HEK293 (cell line): ENCODE data around the gene CLCN1.

ENCODE experiments used
- CTCF ChIA-PET: fragments of 350-600 bp; formaldehyde crosslinking; extraction: SDS; loops from one replicate; lab custom pipeline; 2021; ENCODE audit warnings: antibody characterized with exemption; lab: Yijun Ruan, JAX
- POLR2A ChIA-PET: fragments of 300-600 bp; formaldehyde crosslinking; extraction: SDS; loops from one replicate; lab custom pipeline; 2020; ENCODE audit warnings: antibody characterized with exemption, inconsistent platforms; lab: Yijun Ruan, JAX
- H3K27ac ChIP-seq: fragments of 200-500 bp; sonication (Bioruptor generic); 2 replicates; pipeline ENCODE4 v1.5.1; 2014; ENCODE audit warnings: low read depth, low read length, control low read depth, inconsistent platforms; ENCODE audit errors: extremely low read depth
- H3K36me3 ChIP-seq, 2 experiments: fragments of 200-500 bp in 1 of 2; sonication (Bioruptor generic) in 1 of 2; 1 replicate in 1 of 2; 2 replicates in 1 of 2; pipeline ENCODE4 v1.5.1; 2014 to 2017; ENCODE audit warnings: inconsistent platforms in 2 of 2, low read length in 2 of 2; ENCODE audit not compliant: control insufficient read depth in 2 of 2, insufficient read depth in 1 of 2
- H3K4me1 ChIP-seq: fragments of 200-500 bp; sonication (Bioruptor generic); 2 replicates; pipeline ENCODE4 v1.5.1; 2014; ENCODE audit warnings: mild to moderate bottlenecking, low read length, inconsistent platforms; ENCODE audit not compliant: control insufficient read depth, insufficient read depth
- H3K4me3 ChIP-seq: 2 replicates; pipeline ENCODE4 v1.5.1; 2011; ENCODE audit warnings: low read depth, mild to moderate bottlenecking, control low read depth, low read length, moderate library complexity
- H3K9me3 ChIP-seq: fragments of 200-500 bp; sonication (Bioruptor generic); 2 replicates; pipeline ENCODE4 v1.5.1; 2014; ENCODE audit warnings: low read depth, low read length, inconsistent platforms; ENCODE audit not compliant: control insufficient read depth, insufficient read depth
- BCL11A ChIP-seq: fragments of 450-650 bp; formaldehyde crosslinking; IDR thresholded peaks from 2 replicates; pipeline ENCODE4 v1.5.1; 2016; ENCODE audit warnings: low read depth, missing biosample characterization, missing genetic modification characterization
- GLI2 ChIP-seq: fragments of 450-650 bp; formaldehyde crosslinking; IDR thresholded peaks from 2 replicates; pipeline ENCODE4; 2017; ENCODE audit warnings: missing biosample characterization, missing genetic modification characterization, low read depth, borderline replicate concordance
- KLF16 ChIP-seq: fragments of 450-650 bp; formaldehyde crosslinking; IDR thresholded peaks from 2 replicates; pipeline ENCODE4 v1.5.1; 2017; ENCODE audit warnings: missing biosample characterization, missing genetic modification characterization
- OSR2 ChIP-seq: fragments of 450-650 bp; formaldehyde crosslinking; IDR thresholded peaks from 2 replicates; pipeline ENCODE4 v1.5.1; 2016; ENCODE audit warnings: missing biosample characterization, missing genetic modification characterization
- PBX3 ChIP-seq: sonication (generic); formaldehyde crosslinking; IDR thresholded peaks from 2 replicates; pipeline ENCODE4 v1.8.1; 2022; ENCODE audit warnings: mild to moderate bottlenecking, moderate library complexity, missing genetic modification reagents
- SALL2 ChIP-seq: fragments of 450-650 bp; formaldehyde crosslinking; IDR thresholded peaks from 2 replicates; pipeline ENCODE4 v1.5.0; 2017; ENCODE audit warnings: missing biosample characterization, mild to moderate bottlenecking, missing genetic modification characterization, borderline replicate concordance
- SP7 ChIP-seq: fragments of 450-650 bp; formaldehyde crosslinking; IDR thresholded peaks from 2 replicates; pipeline ENCODE4 v1.5.1; 2016; ENCODE audit warnings: missing biosample characterization, missing genetic modification characterization
- YY2 ChIP-seq: fragments of 450-650 bp; formaldehyde crosslinking; IDR thresholded peaks from 2 replicates; pipeline ENCODE4 v1.5.1; 2016; ENCODE audit warnings: missing biosample characterization, missing genetic modification characterization
- ZBTB17 ChIP-seq: fragments of 450-650 bp; formaldehyde crosslinking; IDR thresholded peaks from 2 replicates; pipeline ENCODE4 v1.5.1; 2016; ENCODE audit warnings: missing biosample characterization, missing genetic modification characterization
- ZNF10 ChIP-seq: fragments of 450-650 bp; formaldehyde crosslinking; IDR thresholded peaks from 2 replicates; pipeline ENCODE4 v1.5.1; 2017; ENCODE audit warnings: missing biosample characterization, missing genetic modification characterization
- ZNF133 ChIP-seq: fragments of 450-650 bp; formaldehyde crosslinking; IDR thresholded peaks from 2 replicates; pipeline ENCODE4 v1.5.1; 2016; ENCODE audit warnings: missing biosample characterization, missing genetic modification characterization
- ZNF157 ChIP-seq: fragments of 450-650 bp; formaldehyde crosslinking; IDR thresholded peaks from 2 replicates; pipeline ENCODE4 v1.5.1; 2016; ENCODE audit warnings: missing biosample characterization, missing genetic modification characterization
- ZNF266 ChIP-seq: fragments of 450-650 bp; formaldehyde crosslinking; IDR thresholded peaks from 2 replicates; pipeline ENCODE4 v1.5.1; 2016; ENCODE audit warnings: missing biosample characterization, missing genetic modification characterization, low read depth
- ZNF335 ChIP-seq: fragments of 450-650 bp; formaldehyde crosslinking; conservative IDR thresholded peaks from 2 replicates; pipeline ENCODE4 v1.5.1; 2016; ENCODE audit warnings: missing biosample characterization, missing genetic modification characterization
- ZNF341 ChIP-seq: fragments of 450-650 bp; formaldehyde crosslinking; IDR thresholded peaks from 2 replicates; pipeline ENCODE4; 2016; ENCODE audit warnings: low read depth, missing biosample characterization, missing genetic modification characterization
- ZNF366 ChIP-seq: fragments of 450-650 bp; formaldehyde crosslinking; conservative IDR thresholded peaks from 2 replicates; pipeline ENCODE4 v1.5.1; 2016; ENCODE audit warnings: missing biosample characterization, missing genetic modification characterization
- ZNF433 ChIP-seq: fragments of 450-650 bp; formaldehyde crosslinking; IDR thresholded peaks from 2 replicates; pipeline ENCODE4 v1.5.1; 2016; ENCODE audit warnings: missing biosample characterization, missing genetic modification characterization, low read depth
- ZNF530 ChIP-seq: fragments of 450-650 bp; formaldehyde crosslinking; IDR thresholded peaks from 2 replicates; pipeline ENCODE4 v1.5.1; 2016; ENCODE audit warnings: low read depth, missing biosample characterization, missing genetic modification characterization
- ZSCAN23 ChIP-seq: fragments of 450-650 bp; formaldehyde crosslinking; IDR thresholded peaks from 2 replicates; pipeline ENCODE4 v1.5.1; 2016; ENCODE audit warnings: missing biosample characterization, missing genetic modification characterization
- TF ChIP-seq, protein P1 (sequence below): fragments of 450-650 bp; formaldehyde crosslinking; optimal IDR thresholded peaks from 2 replicates; pipeline ENCODE3; 2016; ENCODE audit warnings: missing biosample characterization, mild to moderate bottlenecking, missing genetic modification characterization
- TF ChIP-seq, protein P2 (sequence below): fragments of 450-650 bp; formaldehyde crosslinking; IDR thresholded peaks from 2 replicates; pipeline ENCODE4 v1.5.1; 2017; ENCODE audit warnings: missing biosample characterization, missing genetic modification characterization
- TF ChIP-seq, protein P3 (sequence below): fragments of 450-650 bp; IDR thresholded peaks from 2 replicates; pipeline ENCODE4 v1.5.1; 2018; ENCODE audit warnings: missing biosample characterization, missing genetic modification characterization

The CLCN1 gene

DNA sequence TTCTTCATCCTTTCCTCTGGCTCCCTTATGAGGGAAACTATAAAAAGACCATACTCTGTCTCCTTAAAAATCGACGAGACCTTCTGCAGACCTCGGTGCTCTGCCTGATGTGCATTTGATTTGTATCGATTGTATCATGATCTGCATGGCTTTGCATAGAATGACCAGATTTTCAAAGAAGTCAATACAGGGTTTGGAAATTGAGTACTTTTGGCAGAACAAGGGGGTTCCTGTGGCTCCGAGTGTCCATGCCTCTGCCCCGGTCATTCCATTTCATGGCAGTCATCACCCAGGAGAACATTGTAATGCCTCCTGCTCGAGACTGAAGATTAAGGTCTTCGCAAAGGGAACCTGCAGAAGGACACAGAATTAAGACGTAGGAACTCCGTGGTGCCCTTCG, 27.1 kb upstream of the CLCN1 start:
- peak overlapping the region; percentile 92 for H3K4me3 ChIP-seq
- no peaks in the 10 kb centered on the region for H3K9me3 ChIP-seq
- ChIA-PET CTCF (no interaction called here), POLR2A (interaction anchor here (1.0 to 1.2 kb wide), 7 partner anchors 9 to 99 kb away, joined by 3 to 17 read pairs (median 4); partner anchors contain the start of genes GSTK1 and ZYX)
- peak overlapping the region; percentile 72 for H3K27ac ChIP-seq
- TF ChIP-seq ZNF530 (tag by site-specific recombination) (no peak), PBX3 (CRISPR knock-in tag) (no peak), ZSCAN23 (tag by site-specific recombination) (no peak), ZNF335 (peak; percentile 67; the same call in 1 of the 2 replicates), ZNF266 (tag by site-specific recombination) (no peak), SALL2 (tag by site-specific recombination) (no peak), KLF16 (tag by site-specific recombination) (no peak), SP7 (tag by site-specific recombination) (no peak), OSR2 (no peak), ZNF157 (tag by site-specific recombination) (no peak), ZNF133 (tag by site-specific recombination) (no peak), YY2 (tag by site-specific recombination) (no peak), ZBTB17 (tag by site-specific recombination) (peak; percentile 96), ZNF10 (tag by site-specific recombination) (no peak)
- TF ChIP-seq, protein P1, sequence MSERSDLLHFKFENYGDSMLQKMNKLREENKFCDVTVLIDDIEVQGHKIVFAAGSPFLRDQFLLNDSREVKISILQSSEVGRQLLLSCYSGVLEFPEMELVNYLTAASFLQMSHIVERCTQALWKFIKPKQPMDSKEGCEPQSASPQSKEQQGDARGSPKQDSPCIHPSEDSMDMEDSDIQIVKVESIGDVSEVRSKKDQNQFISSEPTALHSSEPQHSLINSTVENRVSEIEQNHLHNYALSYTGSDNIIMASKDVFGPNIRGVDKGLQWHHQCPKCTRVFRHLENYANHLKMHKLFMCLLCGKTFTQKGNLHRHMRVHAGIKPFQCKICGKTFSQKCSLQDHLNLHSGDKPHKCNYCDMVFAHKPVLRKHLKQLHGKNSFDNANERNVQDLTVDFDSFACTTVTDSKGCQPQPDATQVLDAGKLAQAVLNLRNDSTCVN (tag by site-specific recombination): no peak
- no peaks in the 10 kb centered on the region for H3K4me1 ChIP-seq
- H3K36me3 ChIP-seq: peaks cover 7 to 38% of the 10 kb centered on the region in 2 experiments; a peak in 2 of 3 replicates

DNA sequence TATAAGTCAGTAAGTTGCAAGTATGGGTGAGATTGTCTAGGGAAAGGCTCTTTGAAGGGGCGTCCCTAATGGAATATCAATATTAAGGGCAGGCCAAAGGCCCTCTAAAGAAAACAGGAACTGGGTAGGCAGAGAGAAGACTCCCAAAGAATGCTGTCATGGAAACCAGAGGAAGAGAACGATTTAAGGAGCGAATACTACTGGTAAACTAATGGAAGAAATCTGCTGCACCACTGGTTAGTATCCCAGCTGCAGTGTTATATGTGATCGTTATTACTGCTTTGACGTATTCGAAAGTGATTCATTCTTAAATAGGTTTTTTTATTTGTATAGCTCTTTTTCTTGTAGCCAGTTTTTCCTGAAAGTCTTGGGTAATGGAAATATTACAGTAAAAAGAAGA, 26.5 kb upstream of the CLCN1 start:
- POLR2A ChIA-PET: interaction anchor here (0.6 to 1.0 kb wide), 3 partner anchors 26 to 108 kb away, joined by 3 to 11 read pairs (median 4); partner anchors contain the start of gene GSTK1

More for the DNA sequence above, 26.5 kb upstream of the CLCN1 start:
- no peaks in the 10 kb centered on the region for H3K4me1 ChIP-seq
- CTCF ChIA-PET: interaction anchor here (0.6 to 3.3 kb wide), 4 partner anchors 10 to 839 kb away, joined by 3 to 13 read pairs (median 7); no protein-coding TSS in a partner anchor
- peaks cover 7 to 44% of the 10 kb centered on the region in 2 experiments for H3K36me3 ChIP-seq
- TF ChIP-seq, protein P2, sequence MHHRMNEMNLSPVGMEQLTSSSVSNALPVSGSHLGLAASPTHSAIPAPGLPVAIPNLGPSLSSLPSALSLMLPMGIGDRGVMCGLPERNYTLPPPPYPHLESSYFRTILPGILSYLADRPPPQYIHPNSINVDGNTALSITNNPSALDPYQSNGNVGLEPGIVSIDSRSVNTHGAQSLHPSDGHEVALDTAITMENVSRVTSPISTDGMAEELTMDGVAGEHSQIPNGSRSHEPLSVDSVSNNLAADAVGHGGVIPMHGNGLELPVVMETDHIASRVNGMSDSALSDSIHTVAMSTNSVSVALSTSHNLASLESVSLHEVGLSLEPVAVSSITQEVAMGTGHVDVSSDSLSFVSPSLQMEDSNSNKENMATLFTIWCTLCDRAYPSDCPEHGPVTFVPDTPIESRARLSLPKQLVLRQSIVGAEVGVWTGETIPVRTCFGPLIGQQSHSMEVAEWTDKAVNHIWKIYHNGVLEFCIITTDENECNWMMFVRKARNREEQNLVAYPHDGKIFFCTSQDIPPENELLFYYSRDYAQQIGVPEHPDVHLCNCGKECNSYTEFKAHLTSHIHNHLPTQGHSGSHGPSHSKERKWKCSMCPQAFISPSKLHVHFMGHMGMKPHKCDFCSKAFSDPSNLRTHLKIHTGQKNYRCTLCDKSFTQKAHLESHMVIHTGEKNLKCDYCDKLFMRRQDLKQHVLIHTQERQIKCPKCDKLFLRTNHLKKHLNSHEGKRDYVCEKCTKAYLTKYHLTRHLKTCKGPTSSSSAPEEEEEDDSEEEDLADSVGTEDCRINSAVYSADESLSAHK (tag by site-specific recombination): no peak
- TF ChIP-seq GLI2 (tag by site-specific recombination): no peak
- no peak for TF ChIP-seq BCL11A (tag by site-specific recombination)
- TF ChIP-seq, protein P3, sequence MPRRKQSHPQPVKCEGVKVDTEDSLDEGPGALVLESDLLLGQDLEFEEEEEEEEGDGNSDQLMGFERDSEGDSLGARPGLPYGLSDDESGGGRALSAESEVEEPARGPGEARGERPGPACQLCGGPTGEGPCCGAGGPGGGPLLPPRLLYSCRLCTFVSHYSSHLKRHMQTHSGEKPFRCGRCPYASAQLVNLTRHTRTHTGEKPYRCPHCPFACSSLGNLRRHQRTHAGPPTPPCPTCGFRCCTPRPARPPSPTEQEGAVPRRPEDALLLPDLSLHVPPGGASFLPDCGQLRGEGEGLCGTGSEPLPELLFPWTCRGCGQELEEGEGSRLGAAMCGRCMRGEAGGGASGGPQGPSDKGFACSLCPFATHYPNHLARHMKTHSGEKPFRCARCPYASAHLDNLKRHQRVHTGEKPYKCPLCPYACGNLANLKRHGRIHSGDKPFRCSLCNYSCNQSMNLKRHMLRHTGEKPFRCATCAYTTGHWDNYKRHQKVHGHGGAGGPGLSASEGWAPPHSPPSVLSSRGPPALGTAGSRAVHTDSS (tag by site-specific recombination): no peak
- no peak for TF ChIP-seq ZNF366 (tag by site-specific recombination)
- no peak for TF ChIP-seq ZNF341 (tag by site-specific recombination)
- no peak for TF ChIP-seq ZNF433
- no peaks in the 10 kb centered on the region for H3K9me3 ChIP-seq
- peak overlapping the region; percentile 92 for H3K4me3 ChIP-seq
- H3K27ac ChIP-seq: no peak overlapping the region
